ENCODE data around the gene SDK2. TPM values are rescaled to one million over a fixed set of nuclear protein-coding genes. Genes with fewer than 3 reads are reported as not detected.

SDK2 gene
- polyA plus RNA-seq, 2 of the 4 experiments (the other 2 are of a cell fraction): 0.36 to 0.57 TPM

DNA sequence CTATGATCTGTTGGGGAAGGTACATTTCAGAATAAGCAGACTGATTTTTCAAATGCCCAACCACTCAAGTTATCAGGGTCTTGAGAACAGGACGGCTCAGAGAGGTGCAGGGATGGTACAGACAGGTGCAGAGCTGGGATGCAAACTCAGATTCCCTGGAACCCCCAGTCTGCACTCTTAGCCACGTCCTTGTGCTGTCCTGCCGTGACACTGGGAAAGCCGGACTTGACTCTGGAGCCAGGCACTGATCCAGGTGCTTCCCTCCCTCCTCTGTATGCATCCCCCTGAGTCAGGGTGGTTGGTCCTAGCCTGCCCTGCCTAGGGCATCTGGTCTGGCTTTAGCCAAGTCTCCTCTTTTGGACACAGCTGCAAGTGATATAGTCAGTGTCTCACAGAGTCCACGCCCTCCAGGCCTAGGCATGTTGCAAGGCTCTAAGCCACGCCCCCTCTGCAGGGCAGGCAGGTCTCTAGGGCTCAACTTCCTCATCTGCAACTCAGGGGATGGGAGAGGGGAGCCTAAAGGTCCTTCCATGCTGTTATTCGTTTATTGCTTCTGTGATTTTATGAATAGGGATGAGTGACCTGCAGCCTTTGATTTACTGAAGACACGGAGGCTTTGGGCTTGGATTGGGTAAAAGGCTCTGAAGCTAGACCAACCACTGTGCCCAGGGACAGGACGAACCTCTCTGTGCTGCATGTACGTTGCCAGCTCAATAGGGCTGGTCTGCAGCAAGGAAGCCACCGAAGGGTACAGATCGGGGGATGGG lies 97.3 kb downstream of the SDK2 start:
- ATAC-seq: peak; percentile 53 to 69; a peak in 4 of 6 replicates
- no peak overlapping the region for H3K4me3 ChIP-seq
- peak; percentile 38 to 40 for DNase-seq (ENCODE audit: low read depth in 1 of 2, low spot score in 1 of 2)
- no peak overlapping the region for H3K4me2 ChIP-seq
- POLR2A ChIA-PET: no interaction called here
- FAIRE-seq: no peak
- TF ChIP-seq TP53 (CRISPR knock-in tag; IDR thresholded peaks at IDR 0.05): no peak
- no peaks in the 10 kb centered on the region for H3K4me1 ChIP-seq
- 56% methylated on average over 12 of the region's 12 CpGs for WGBS (ENCODE audit: missing lambda C conversion rate)
- CTCF ChIA-PET: interaction anchor here (0.7 to 1.4 kb wide), 2 partner anchors 50 to 643 kb away, joined by 3 read pairs; no protein-coding TSS in a partner anchor
- no peaks in the 10 kb centered on the region for H3K9me3 ChIP-seq
- H3K27ac ChIP-seq: no peak overlapping the region

DNA sequence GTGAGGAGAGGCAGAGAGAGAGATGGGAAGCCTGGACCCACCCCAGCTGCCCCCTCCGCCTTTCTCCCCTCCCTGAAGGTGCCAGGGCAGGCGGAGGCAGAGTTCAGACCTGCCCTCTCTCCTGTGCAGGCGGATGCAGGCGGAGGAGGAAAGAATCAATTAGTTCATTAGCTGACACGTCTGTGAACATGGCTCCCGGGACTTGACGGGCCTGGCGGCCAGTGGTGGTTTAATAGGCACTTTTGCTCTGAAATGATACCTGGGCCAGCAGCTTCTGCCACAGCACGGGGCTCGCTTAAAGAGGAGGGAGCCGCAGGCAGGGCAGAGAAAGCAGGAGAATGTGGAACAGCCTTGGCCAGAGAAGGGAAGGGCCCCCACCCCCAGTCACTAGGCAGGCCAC lies 98.1 kb downstream of the SDK2 start:
- no peak for FAIRE-seq
- no peak overlapping the region for H3K27ac ChIP-seq
- ATAC-seq: no peak
- DNase-seq (ENCODE audit: low read depth in 1 of 2, low spot score in 1 of 2): no peak
- TF ChIP-seq CBX8 (IDR thresholded peaks at IDR 0.05) (no peak), MAFK (IDR thresholded peaks at IDR 0.05; ENCODE audit: partially characterized antibody) (no peak), HDAC2 (IDR thresholded peaks at IDR 0.05) (no peak), TP53 (CRISPR knock-in tag; IDR thresholded peaks at IDR 0.05) (no peak), POLR2AphosphoS2 (conservative IDR thresholded peaks at IDR 0.05; ENCODE audit: low read length) (no peak), EHMT2 (IDR thresholded peaks at IDR 0.05; ENCODE audit: low read depth) (no peak), SMC3 (IDR thresholded peaks at IDR 0.05) (no peak), CHD2 (IDR thresholded peaks at IDR 0.05; ENCODE audit: low read length, partially characterized antibody) (no peak), HOXB13 (CRISPR knock-in tag; IDR thresholded peaks at IDR 0.05; ENCODE audit: low read depth) (no peak), FOSL2 (IDR thresholded peaks at IDR 0.05) (no peak), FOSL2 (CRISPR knock-in tag; IDR thresholded peaks at IDR 0.05) (no peak), PHF8 (IDR thresholded peaks at IDR 0.05; ENCODE audit: borderline replicate concordance, low read depth) (no peak), RARB (CRISPR knock-in tag; IDR thresholded peaks at IDR 0.05) (no peak), EP300 (IDR thresholded peaks at IDR 0.05) (no peak), HEYL (CRISPR knock-in tag; IDR thresholded peaks at IDR 0.05) (no peak), CHD4 (IDR thresholded peaks at IDR 0.05; ENCODE audit: borderline replicate concordance) (no peak), KDM1A (IDR thresholded peaks at IDR 0.05; ENCODE audit: low read depth) (no peak)
- TF ChIP-seq, protein P1, sequence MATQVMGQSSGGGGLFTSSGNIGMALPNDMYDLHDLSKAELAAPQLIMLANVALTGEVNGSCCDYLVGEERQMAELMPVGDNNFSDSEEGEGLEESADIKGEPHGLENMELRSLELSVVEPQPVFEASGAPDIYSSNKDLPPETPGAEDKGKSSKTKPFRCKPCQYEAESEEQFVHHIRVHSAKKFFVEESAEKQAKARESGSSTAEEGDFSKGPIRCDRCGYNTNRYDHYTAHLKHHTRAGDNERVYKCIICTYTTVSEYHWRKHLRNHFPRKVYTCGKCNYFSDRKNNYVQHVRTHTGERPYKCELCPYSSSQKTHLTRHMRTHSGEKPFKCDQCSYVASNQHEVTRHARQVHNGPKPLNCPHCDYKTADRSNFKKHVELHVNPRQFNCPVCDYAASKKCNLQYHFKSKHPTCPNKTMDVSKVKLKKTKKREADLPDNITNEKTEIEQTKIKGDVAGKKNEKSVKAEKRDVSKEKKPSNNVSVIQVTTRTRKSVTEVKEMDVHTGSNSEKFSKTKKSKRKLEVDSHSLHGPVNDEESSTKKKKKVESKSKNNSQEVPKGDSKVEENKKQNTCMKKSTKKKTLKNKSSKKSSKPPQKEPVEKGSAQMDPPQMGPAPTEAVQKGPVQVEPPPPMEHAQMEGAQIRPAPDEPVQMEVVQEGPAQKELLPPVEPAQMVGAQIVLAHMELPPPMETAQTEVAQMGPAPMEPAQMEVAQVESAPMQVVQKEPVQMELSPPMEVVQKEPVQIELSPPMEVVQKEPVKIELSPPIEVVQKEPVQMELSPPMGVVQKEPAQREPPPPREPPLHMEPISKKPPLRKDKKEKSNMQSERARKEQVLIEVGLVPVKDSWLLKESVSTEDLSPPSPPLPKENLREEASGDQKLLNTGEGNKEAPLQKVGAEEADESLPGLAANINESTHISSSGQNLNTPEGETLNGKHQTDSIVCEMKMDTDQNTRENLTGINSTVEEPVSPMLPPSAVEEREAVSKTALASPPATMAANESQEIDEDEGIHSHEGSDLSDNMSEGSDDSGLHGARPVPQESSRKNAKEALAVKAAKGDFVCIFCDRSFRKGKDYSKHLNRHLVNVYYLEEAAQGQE (IDR thresholded peaks at IDR 0.05): no peak
- TF ChIP-seq, protein P2, sequence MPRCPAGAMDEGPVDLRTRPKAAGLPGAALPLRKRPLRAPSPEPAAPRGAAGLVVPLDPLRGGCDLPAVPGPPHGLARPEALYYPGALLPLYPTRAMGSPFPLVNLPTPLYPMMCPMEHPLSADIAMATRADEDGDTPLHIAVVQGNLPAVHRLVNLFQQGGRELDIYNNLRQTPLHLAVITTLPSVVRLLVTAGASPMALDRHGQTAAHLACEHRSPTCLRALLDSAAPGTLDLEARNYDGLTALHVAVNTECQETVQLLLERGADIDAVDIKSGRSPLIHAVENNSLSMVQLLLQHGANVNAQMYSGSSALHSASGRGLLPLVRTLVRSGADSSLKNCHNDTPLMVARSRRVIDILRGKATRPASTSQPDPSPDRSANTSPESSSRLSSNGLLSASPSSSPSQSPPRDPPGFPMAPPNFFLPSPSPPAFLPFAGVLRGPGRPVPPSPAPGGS (IDR thresholded peaks at IDR 0.05): no peak
- TF ChIP-seq, protein P3, sequence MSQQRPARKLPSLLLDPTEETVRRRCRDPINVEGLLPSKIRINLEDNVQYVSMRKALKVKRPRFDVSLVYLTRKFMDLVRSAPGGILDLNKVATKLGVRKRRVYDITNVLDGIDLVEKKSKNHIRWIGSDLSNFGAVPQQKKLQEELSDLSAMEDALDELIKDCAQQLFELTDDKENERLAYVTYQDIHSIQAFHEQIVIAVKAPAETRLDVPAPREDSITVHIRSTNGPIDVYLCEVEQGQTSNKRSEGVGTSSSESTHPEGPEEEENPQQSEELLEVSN (IDR thresholded peaks at IDR 0.05; ENCODE audit: borderline replicate concordance, low read depth): no peak
- TF ChIP-seq, protein P4, sequence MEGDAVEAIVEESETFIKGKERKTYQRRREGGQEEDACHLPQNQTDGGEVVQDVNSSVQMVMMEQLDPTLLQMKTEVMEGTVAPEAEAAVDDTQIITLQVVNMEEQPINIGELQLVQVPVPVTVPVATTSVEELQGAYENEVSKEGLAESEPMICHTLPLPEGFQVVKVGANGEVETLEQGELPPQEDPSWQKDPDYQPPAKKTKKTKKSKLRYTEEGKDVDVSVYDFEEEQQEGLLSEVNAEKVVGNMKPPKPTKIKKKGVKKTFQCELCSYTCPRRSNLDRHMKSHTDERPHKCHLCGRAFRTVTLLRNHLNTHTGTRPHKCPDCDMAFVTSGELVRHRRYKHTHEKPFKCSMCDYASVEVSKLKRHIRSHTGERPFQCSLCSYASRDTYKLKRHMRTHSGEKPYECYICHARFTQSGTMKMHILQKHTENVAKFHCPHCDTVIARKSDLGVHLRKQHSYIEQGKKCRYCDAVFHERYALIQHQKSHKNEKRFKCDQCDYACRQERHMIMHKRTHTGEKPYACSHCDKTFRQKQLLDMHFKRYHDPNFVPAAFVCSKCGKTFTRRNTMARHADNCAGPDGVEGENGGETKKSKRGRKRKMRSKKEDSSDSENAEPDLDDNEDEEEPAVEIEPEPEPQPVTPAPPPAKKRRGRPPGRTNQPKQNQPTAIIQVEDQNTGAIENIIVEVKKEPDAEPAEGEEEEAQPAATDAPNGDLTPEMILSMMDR (IDR thresholded peaks at IDR 0.05): no peak
- H3K4me2 ChIP-seq: no peak overlapping the region
- no peaks in the 10 kb centered on the region for H3K9me3 ChIP-seq
- WGBS (ENCODE audit: missing lambda C conversion rate): 81% methylated on average over 11 of the region's 11 CpGs
- CTCF ChIA-PET: interaction anchor here (1.4 kb wide), 1 partner anchor 50 kb away, joined by 3 read pairs; no protein-coding TSS in a partner anchor
- no peaks in the 10 kb centered on the region for H3K4me1 ChIP-seq
- no peak overlapping the region for H3K4me3 ChIP-seq
- POLR2A ChIA-PET: no interaction called here

All from A549 (cell line).